Measurements from ENCODE around the gene CTTNBP2.

The CTTNBP2 gene

GRCh38 chr7:117791877-117792780 is 81.1 kb downstream of the CTTNBP2 start:
- H3K27ac ChIP-seq (replicated peaks): peak overlapping the region; percentile 44
- no peak overlapping the region; the same call in 1 of the 2 replicates for H3K4me3 ChIP-seq (replicated peaks; ENCODE audit: insufficient read depth, low read length)
- TF ChIP-seq, protein P1, sequence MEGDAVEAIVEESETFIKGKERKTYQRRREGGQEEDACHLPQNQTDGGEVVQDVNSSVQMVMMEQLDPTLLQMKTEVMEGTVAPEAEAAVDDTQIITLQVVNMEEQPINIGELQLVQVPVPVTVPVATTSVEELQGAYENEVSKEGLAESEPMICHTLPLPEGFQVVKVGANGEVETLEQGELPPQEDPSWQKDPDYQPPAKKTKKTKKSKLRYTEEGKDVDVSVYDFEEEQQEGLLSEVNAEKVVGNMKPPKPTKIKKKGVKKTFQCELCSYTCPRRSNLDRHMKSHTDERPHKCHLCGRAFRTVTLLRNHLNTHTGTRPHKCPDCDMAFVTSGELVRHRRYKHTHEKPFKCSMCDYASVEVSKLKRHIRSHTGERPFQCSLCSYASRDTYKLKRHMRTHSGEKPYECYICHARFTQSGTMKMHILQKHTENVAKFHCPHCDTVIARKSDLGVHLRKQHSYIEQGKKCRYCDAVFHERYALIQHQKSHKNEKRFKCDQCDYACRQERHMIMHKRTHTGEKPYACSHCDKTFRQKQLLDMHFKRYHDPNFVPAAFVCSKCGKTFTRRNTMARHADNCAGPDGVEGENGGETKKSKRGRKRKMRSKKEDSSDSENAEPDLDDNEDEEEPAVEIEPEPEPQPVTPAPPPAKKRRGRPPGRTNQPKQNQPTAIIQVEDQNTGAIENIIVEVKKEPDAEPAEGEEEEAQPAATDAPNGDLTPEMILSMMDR (IDR thresholded peaks at IDR 0.05; ENCODE audit: insufficient read depth, low read length): peak; percentile 20
- 0 out of 2 replicates have a peak, but pooled peaks have one; percentile 13 for TF ChIP-seq GABPA (IDR thresholded peaks at IDR 0.05; ENCODE audit: low read depth)
- peak; percentile 99 for TF ChIP-seq SPI1 (IDR thresholded peaks at IDR 0.05; ENCODE audit: borderline replicate concordance, low read depth)
- peak; percentile 88 for TF ChIP-seq POLR2AphosphoS5 (IDR thresholded peaks at IDR 0.05; ENCODE audit: low read depth)
- TF ChIP-seq, protein P2, sequence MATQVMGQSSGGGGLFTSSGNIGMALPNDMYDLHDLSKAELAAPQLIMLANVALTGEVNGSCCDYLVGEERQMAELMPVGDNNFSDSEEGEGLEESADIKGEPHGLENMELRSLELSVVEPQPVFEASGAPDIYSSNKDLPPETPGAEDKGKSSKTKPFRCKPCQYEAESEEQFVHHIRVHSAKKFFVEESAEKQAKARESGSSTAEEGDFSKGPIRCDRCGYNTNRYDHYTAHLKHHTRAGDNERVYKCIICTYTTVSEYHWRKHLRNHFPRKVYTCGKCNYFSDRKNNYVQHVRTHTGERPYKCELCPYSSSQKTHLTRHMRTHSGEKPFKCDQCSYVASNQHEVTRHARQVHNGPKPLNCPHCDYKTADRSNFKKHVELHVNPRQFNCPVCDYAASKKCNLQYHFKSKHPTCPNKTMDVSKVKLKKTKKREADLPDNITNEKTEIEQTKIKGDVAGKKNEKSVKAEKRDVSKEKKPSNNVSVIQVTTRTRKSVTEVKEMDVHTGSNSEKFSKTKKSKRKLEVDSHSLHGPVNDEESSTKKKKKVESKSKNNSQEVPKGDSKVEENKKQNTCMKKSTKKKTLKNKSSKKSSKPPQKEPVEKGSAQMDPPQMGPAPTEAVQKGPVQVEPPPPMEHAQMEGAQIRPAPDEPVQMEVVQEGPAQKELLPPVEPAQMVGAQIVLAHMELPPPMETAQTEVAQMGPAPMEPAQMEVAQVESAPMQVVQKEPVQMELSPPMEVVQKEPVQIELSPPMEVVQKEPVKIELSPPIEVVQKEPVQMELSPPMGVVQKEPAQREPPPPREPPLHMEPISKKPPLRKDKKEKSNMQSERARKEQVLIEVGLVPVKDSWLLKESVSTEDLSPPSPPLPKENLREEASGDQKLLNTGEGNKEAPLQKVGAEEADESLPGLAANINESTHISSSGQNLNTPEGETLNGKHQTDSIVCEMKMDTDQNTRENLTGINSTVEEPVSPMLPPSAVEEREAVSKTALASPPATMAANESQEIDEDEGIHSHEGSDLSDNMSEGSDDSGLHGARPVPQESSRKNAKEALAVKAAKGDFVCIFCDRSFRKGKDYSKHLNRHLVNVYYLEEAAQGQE (IDR thresholded peaks at IDR 0.05; ENCODE audit: insufficient replicate concordance, low read depth): no peak
- H3K27me3 ChIP-seq (ENCODE audit: insufficient read depth, poor library complexity, severe bottlenecking): no peaks in the 10 kb centered on the region
- peak; percentile 92 to 96 for DNase-seq (ENCODE audit: low read depth in 1 of 2, low spot score in 1 of 2)

DNA sequence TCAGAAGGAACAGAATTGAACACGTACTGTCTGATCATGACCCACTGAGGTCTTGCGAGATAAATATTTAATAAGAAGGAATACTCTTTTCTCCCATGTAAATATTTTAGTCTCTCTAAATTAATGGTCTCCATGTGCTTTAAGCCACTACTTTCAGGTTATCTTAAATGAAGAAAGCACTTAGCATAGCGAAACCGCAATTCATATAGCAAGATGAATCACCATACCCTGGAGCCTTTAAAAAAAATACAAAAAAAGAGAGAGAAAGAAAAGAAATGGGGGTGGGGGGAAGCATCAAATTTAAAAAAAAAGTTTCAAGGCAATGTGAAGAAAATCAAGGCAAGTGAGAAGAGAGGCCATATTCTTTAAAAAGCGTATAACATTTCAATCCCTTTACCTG is 82.5 kb downstream of the CTTNBP2 start:
- no peak overlapping the region for H3K27ac ChIP-seq (replicated peaks)
- DNase-seq (ENCODE audit: low read depth in 1 of 2, low spot score in 1 of 2): no peak
- no peak for TF ChIP-seq POLR2AphosphoS5 (IDR thresholded peaks at IDR 0.05; ENCODE audit: low read depth)
- no peak for TF ChIP-seq GABPA (IDR thresholded peaks at IDR 0.05; ENCODE audit: low read depth)
- no peak for TF ChIP-seq SPI1 (IDR thresholded peaks at IDR 0.05; ENCODE audit: borderline replicate concordance, low read depth)
- TF ChIP-seq, protein P1 (IDR thresholded peaks at IDR 0.05; ENCODE audit: insufficient read depth, low read length): no peak
- TF ChIP-seq, protein P2 (IDR thresholded peaks at IDR 0.05; ENCODE audit: insufficient replicate concordance, low read depth): no peak

GRCh38 chr7:117790251-117790650 is 83.0 kb downstream of the CTTNBP2 start:
- H3K27ac ChIP-seq (replicated peaks): no peak overlapping the region
- H3K27me3 ChIP-seq (ENCODE audit: insufficient read depth, poor library complexity, severe bottlenecking): no peaks in the 10 kb centered on the region
- no peak for DNase-seq (ENCODE audit: low read depth in 1 of 2, low spot score in 1 of 2)

More for the DNA sequence above, 82.5 kb downstream of the CTTNBP2 start:
- Histone ChIP-seq H3K27me3 (ENCODE audit: insufficient read depth, poor library complexity, severe bottlenecking) (no peaks in the 10 kb centered on the region), H3K4me3 (replicated peaks; ENCODE audit: insufficient read depth, low read length) (no peak overlapping the region)

More at GRCh38 chr7:117790251-117790650, 83.0 kb downstream of the CTTNBP2 start:
- H3K4me3 ChIP-seq (replicated peaks; ENCODE audit: insufficient read depth, low read length): no peak overlapping the region
- no peak for TF ChIP-seq GABPA (IDR thresholded peaks at IDR 0.05; ENCODE audit: low read depth)
- no peak for TF ChIP-seq SPI1 (IDR thresholded peaks at IDR 0.05; ENCODE audit: borderline replicate concordance, low read depth)
- TF ChIP-seq, protein P1 (IDR thresholded peaks at IDR 0.05; ENCODE audit: insufficient read depth, low read length): no peak
- TF ChIP-seq, protein P2 (IDR thresholded peaks at IDR 0.05; ENCODE audit: insufficient replicate concordance, low read depth): no peak
- no peak for TF ChIP-seq POLR2AphosphoS5 (IDR thresholded peaks at IDR 0.05; ENCODE audit: low read depth)
